MCF 10A (cell line): ENCODE measurements around the gene ADAM15. TPM values are rescaled to one million over a fixed set of nuclear protein-coding genes. Genes with fewer than 3 reads are reported as not detected.

ENCODE experiments used
- BruUV-seq: library from RNA; stranded (reverse); fragments of 400-500 nt; replicated peaks from 2 replicates; lab custom pipeline; 2021; lab: Mats Ljungman, UMichigan
- CTCF ChIA-PET: fragments of 300-600 bp; sonication (Branson Sonifier 250); formaldehyde crosslinking; extraction: SDS; loops from one replicate; lab custom pipeline; 2021; ENCODE audit warnings: antibody characterized with exemption, inconsistent platforms; lab: Yijun Ruan, JAX
- POLR2A ChIA-PET: fragments of 300-600, 350-650 bp; sonication (Branson Sonifier 250); formaldehyde crosslinking; extraction: SDS; loops from one replicate; lab custom pipeline; 2020; ENCODE audit warnings: antibody characterized with exemption, inconsistent platforms; lab: Yijun Ruan, JAX
- DNase-seq: peaks from one replicate; pipeline ENCODE4 v3.0.0-alpha.2; 2018; ENCODE audit not compliant: unreplicated experiment
- H3K27ac Mint-ChIP-seq: one replicate; pipeline ENCODE4 v1.8.0; 2022; ENCODE audit warnings: mild to moderate bottlenecking, low read depth, mixed read lengths; ENCODE audit not compliant: unreplicated experiment
- H3K27me3 Mint-ChIP-seq: one replicate; pipeline ENCODE4 v1.8.0; 2022; ENCODE audit warnings: mixed read lengths; ENCODE audit not compliant: insufficient read depth, unreplicated experiment
- H3K36me3 Mint-ChIP-seq: one replicate; pipeline ENCODE4 v1.8.0; 2022; ENCODE audit warnings: mild to moderate bottlenecking, moderate library complexity, mixed read lengths; ENCODE audit not compliant: insufficient read depth, unreplicated experiment
- H3K4me1 Mint-ChIP-seq: one replicate; pipeline ENCODE4 v1.8.0; 2022; ENCODE audit warnings: mixed read lengths; ENCODE audit not compliant: insufficient read depth, unreplicated experiment
- H3K4me3 Mint-ChIP-seq: one replicate; pipeline ENCODE4 v1.8.0; 2022; ENCODE audit warnings: mild to moderate bottlenecking, moderate library complexity, mixed read lengths; ENCODE audit not compliant: unreplicated experiment
- H3K9me3 Mint-ChIP-seq: one replicate; pipeline ENCODE4 v1.8.0; 2022; ENCODE audit warnings: mixed read lengths; ENCODE audit not compliant: unreplicated experiment
- intact Hi-C: fragments of 100-400 bp; cut with micrococcal nuclease; formaldehyde crosslinking; loops from 2 replicates; pipeline ENCODE4 v1.14.1; 2022
- total RNA-seq: library from RNA; stranded (reverse); gene quantifications from 2 replicates; pipeline ENCODE4 v1.2.3, GENCODE V29; 2022
- TF ChIP-seq, protein P1 (sequence below): fragments of 200-600 bp; IDR thresholded peaks from one replicate; pipeline ENCODE4 v1.8.0; 2022; ENCODE audit warnings: antibody characterized with exemption, mild to moderate bottlenecking; ENCODE audit not compliant: unreplicated experiment

ADAM15 gene
- total RNA-seq, 1 experiment from 2014 or later = 385 TPM

- H3K36me3 Mint-ChIP-seq = no peaks in the 10 kb centered on the region
- CTCF ChIA-PET = interaction anchor here (1.2 kb wide), 1 partner anchor 65 kb away, joined by 3 read pairs; no protein-coding TSS in a partner anchor
- intact Hi-C loops = no loop called here
- H3K9me3 Mint-ChIP-seq = no peaks in the 10 kb centered on the region
- TF ChIP-seq, protein P1, sequence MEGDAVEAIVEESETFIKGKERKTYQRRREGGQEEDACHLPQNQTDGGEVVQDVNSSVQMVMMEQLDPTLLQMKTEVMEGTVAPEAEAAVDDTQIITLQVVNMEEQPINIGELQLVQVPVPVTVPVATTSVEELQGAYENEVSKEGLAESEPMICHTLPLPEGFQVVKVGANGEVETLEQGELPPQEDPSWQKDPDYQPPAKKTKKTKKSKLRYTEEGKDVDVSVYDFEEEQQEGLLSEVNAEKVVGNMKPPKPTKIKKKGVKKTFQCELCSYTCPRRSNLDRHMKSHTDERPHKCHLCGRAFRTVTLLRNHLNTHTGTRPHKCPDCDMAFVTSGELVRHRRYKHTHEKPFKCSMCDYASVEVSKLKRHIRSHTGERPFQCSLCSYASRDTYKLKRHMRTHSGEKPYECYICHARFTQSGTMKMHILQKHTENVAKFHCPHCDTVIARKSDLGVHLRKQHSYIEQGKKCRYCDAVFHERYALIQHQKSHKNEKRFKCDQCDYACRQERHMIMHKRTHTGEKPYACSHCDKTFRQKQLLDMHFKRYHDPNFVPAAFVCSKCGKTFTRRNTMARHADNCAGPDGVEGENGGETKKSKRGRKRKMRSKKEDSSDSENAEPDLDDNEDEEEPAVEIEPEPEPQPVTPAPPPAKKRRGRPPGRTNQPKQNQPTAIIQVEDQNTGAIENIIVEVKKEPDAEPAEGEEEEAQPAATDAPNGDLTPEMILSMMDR = no peak
- no peak for DNase-seq
- POLR2A ChIA-PET = no interaction called here
- no peak overlapping the region for H3K4me3 Mint-ChIP-seq
- no peak overlapping the region for H3K27ac Mint-ChIP-seq
- no TSS peak for BruUV-seq
- H3K4me1 Mint-ChIP-seq = peaks cover 7% of the 10 kb centered on the region
- no peaks in the 10 kb centered on the region for H3K27me3 Mint-ChIP-seq
Measured at GRCh38 chr1:155110826-155111225, 59.7 kb downstream of the ADAM15 start.

Other genes with a start within 250 kb of the ADAM15 start
- 0.07 TPM in 1 of 2 replicates, not detected in the other for gene KCNN3, start 181.0 kb upstream of the ADAM15 start, total RNA-seq
- 57.7 and 68.9 TPM in 2 replicates for gene PMVK, start 114.6 kb upstream of the ADAM15 start, total RNA-seq
- 11.3 TPM in 2 replicates for gene PBXIP1, start 95.2 kb upstream of the ADAM15 start, total RNA-seq
- gene PYGO2, start 89.5 kb upstream of the ADAM15 start, total RNA-seq = 32.1 and 35.9 TPM in 2 replicates
- 667 and 885 TPM in 2 replicates for gene SHC1, start 80.6 kb upstream of the ADAM15 start, total RNA-seq
- gene CKS1B, start 76.6 kb upstream of the ADAM15 start, total RNA-seq = 285 and 289 TPM in 2 replicates
- gene FLAD1, start 68.0 kb upstream of the ADAM15 start, total RNA-seq = 65.4 and 91.1 TPM in 2 replicates
- 0.83 TPM in 1 of 2 replicates, not detected in the other for gene LENEP, start 57.7 kb upstream of the ADAM15 start, total RNA-seq
- 169 and 175 TPM in 2 replicates for gene ZBTB7B, start 48.5 kb upstream of the ADAM15 start, total RNA-seq
- gene DCST2, start 17.5 kb upstream of the ADAM15 start, total RNA-seq = 0.91 and 1.8 TPM in 2 replicates
- gene DCST1, start 17.5 kb upstream of the ADAM15 start, total RNA-seq = 0.21 and 0.42 TPM in 2 replicates
- 7.4 and 9.5 TPM in 2 replicates for gene EFNA4, start 12.4 kb downstream of the ADAM15 start, total RNA-seq
- gene EFNA3, start 27.5 kb downstream of the ADAM15 start, total RNA-seq = 1.6 and 1.7 TPM in 2 replicates
- 38.9 and 42.3 TPM in 2 replicates for gene EFNA1, start 76.6 kb downstream of the ADAM15 start, total RNA-seq
- gene SLC50A1, start 84.5 kb downstream of the ADAM15 start, total RNA-seq = 91.2 and 97.8 TPM in 2 replicates
- 79.7 and 86.4 TPM in 2 replicates for gene DPM3, start 89.2 kb downstream of the ADAM15 start, total RNA-seq
- gene KRTCAP2, start 122.0 kb downstream of the ADAM15 start, total RNA-seq = 313 and 383 TPM in 2 replicates
- gene TRIM46, start 122.5 kb downstream of the ADAM15 start, total RNA-seq = 0.21 and 0.32 TPM in 2 replicates
- gene THBS3, start 156.6 kb downstream of the ADAM15 start, total RNA-seq = 33.0 and 34.4 TPM in 2 replicates
- 64.6 and 67.4 TPM in 2 replicates for gene MTX1, start 157.4 kb downstream of the ADAM15 start, total RNA-seq
- 32.3 and 37.1 TPM in 2 replicates for gene ENTREP3, start 204.2 kb downstream of the ADAM15 start, total RNA-seq
- gene SCAMP3, start 211.0 kb downstream of the ADAM15 start, total RNA-seq = 80.6 and 88.1 TPM in 2 replicates
- 78.6 and 82.3 TPM in 2 replicates for gene CLK2, start 222.2 kb downstream of the ADAM15 start, total RNA-seq
- 2.5 and 4.3 TPM in 2 replicates for gene HCN3, start 226.1 kb downstream of the ADAM15 start, total RNA-seq